HG02870 (cell line): ENCODE results near the gene OR8B2.
A peak's percentile ranks its signal among the peaks of the same experiment; 100 is the strongest.
"Not testable (repeated sequence)": the region's sequence is repeated elsewhere in the genome, so short reads cannot be mapped to it uniquely, and the experiment has no call there.

Source experiments
- ATAC-seq: cut with Tn5 transposase; IDR thresholded peaks from one replicate; pipeline ENCODE4 v1.9.1; 2021; ENCODE audit warnings: mild to moderate bottlenecking, moderate library complexity; ENCODE audit not compliant: unreplicated experiment

The OR8B2 gene, protein sequence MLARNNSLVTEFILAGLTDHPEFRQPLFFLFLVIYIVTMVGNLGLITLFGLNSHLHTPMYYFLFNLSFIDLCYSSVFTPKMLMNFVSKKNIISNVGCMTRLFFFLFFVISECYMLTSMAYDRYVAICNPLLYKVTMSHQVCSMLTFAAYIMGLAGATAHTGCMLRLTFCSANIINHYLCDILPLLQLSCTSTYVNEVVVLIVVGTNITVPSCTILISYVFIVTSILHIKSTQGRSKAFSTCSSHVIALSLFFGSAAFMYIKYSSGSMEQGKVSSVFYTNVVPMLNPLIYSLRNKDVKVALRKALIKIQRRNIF

DNA sequence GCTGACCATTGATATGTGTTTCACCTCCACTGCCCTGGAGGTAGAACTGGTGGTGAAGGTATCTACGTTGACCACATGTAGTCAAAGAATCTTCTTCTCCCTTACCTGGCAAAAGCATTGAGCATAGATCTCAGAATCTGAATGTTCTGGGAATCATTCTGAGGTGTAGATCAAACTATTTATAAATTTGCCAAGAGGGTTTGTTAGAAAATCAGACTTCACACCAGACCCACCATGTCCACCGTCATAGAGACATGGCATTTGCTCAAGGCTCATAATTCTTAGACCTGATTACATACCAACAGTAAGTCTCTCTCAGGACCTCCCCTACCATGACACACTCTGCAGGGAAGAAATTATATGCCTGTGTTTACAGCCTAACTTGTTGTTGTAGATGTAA lies at the start of gene OR8B2:
OR8B2 (minus strand) TSS at position 101 of the 400 bp plus-strand sequence. CDS start 1,156 bp downstream, outside the sequence.
- ATAC-seq = no peak

DNA sequence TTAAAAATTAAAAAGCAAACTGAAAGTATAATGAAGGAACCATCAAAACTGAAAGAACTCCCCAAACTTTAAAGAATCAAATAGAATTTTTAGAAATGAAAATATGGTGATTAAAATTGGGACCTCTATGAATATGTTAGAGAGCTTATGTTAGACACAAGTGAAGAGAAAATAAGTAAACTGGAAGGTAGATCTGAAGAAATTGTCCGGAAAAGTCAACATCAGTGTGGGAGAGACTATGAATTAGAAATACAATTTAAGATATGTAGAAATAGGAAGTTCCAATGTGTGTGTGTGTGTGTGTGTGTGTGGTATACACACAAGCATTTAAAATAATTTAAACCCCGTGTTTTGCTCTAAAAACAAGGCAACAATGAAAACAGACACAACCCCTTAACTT lies 45.3 kb upstream of the OR8B2 start:
- ATAC-seq = no peak

DNA sequence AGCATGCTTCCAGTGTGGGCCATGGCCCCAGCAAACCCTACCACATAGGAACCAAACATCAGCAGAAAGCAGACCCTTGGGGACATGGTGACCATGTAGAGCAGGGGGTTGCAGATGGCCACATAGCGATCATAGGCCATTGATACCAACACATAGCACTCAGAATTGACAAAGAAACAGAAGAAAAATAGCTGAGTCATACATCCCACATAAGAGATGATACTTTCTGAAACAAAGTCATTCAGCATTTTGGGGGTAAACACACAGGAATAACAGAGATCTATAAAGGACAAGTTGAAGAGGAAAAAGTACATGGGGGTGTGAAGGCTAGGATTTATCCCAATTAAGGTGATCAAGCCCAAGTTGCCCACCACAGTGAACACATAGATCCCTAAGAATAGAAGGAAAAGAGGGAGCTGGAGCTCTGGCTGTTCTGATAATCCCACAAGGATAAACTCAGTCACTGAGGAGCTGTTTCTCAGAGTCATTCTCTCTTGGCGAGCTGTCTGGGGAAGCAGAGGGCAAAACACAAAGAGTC lies 40.2 kb upstream of the OR8B2 start, which contains the start of gene OR8B4:
OR8B4 (minus strand) TSS at position 488 of the 538 bp plus-strand sequence; CDS start at position 488, 0 bp downstream.
- ATAC-seq = no peak

DNA sequence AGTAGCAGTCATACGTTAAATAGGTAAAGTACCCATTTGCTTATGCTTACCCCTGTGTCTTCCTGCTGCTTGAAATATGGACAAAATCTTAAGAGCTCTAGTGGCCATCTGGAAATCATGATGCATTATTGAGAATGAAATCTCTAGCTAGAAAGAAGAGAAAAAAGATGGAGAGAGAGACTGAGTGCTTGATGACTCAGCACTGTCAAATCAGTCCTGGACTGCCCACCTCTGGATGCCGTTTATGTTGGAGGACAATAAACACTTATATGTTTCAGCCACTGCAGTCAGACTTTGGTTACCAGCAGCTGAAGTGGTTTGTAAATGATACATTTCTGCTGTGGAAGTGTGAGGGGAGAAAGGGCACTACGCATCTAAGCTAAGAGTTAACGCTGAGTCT lies 36.7 kb upstream of the OR8B2 start:
- ATAC-seq = no peak

DNA sequence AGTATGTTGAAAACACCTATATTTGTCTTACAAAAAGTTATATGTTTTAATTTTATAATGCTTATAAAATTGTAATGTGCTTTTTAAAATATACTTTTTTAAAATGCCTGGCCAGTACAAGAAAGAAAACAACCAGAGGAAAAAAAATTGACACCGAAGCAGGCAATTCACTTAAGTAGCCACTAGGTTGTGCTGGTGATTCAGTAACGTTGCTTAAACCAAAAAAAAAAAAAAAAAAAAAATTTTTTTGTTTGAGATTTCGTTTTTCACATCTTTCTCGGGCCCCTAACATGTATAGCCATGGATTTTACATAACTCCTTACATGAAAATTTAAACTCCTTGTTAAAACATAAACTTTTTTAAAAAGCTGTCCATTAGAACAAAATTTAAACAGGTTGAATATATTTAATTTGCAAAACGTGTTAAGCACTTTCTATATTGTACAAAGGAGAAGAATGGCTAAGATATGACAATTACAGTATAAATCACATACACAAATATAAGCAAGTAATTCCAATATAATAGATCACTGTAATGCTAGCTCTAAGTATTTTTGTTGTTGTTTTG lies 31.1 kb upstream of the OR8B2 start:
- ATAC-seq = no peak

DNA sequence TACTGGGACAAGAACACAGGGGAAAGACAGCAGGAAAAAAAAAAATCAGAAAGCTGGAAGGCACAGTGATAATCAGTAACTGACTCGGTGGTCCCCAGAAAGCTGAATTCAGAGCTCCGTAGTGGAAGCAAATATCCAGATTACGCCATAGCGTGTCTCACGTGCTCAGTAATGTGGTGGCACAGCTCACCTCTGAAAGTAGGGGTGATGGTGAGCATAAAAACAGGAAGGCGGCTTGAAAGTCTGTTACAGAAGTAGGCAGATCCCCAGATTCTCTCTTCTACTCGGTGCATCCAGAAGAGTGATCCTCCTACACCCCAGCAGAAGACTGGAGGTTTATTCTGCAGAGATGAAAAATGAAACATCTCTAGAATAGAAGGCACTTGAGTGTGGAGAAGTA lies 25.6 kb upstream of the OR8B2 start:
- ATAC-seq = no peak

DNA sequence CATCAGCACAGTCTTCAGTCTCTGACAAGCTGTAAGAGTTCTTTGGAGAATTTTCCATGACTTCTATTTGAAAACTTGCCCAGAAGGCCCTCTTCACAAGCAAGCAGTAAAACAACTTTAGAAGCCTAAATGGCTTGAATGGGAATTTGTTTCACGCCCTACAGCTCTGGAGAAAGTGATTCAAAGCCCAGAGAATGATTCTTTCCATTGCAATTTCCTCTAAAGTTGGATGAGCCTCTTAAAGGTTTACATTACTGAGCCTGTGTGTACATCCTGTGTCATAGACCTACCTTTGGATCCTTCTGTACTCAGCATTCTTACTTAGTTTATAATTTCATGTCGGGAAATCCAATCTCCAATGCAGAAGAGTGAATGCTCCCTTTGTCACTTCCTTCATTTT lies 21.3 kb upstream of the OR8B2 start:
- ATAC-seq = no peak

DNA sequence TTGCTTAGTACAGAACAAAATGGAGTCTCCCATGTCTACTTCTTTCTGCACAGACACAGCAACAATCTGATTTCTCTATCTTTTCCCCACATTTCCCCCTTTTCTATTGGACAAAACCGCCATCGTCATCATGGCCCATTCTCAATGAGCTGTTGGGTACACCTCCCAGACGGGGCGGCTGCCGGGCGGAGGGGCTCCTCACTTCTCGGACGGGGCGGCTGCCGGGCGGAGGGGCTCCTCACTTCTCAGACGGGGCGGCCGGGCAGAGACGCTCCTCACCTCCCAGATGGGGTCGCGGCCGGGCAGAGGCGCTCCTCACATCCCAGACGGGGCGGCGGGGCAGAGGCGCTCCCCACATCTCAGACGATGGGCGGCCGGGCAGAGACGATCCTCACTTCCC lies 18.9 kb upstream of the OR8B2 start:
- ATAC-seq = not testable (repeated sequence)

DNA sequence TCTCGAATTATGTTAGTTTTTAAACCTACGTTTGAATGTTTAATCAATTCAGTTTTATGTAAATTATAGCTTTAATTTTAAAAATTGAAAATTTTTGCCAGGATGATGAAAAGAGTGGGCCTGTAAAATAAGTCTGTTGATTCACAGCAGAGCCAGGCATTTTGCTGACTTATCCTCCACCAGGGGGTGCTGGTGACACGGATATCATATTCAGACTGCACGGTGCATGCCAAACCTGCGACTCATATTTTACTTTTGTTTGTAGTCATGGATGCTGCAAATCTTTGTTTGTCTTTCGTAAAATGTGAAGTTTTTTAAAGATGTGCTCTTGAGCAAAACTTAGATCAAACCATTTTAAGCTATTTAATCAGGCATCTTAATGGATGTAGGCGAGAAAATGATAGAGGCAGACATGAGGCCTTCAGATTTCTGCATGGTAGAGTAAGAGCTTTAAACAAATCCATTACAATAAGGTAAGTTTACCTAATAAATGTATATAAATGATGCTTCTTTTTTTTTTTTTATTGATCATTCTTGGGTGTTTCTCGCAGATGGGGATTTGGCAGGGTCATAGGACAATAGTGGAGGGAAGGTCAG lies 18.1 kb upstream of the OR8B2 start:
- ATAC-seq = peak; percentile 89

DNA sequence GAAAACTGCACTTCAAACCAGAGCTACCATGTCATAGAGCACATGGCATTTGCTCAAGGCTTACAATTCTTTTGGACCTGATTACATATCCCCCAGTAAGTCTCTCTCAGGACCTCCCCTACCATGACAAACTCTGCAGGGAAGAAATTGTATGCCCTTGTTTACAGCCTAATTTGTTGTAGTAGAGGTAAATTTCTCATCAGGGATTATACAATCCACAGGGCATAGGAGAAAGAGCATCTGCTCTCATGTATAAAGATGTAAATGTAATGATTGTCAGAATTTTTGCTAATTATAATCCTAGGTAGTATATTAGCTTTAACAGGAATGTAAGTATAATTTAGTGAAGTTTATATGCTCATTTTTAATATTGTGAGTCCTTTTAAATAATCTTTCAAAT lies 14.6 kb upstream of the OR8B2 start, which contains the start of gene OR8B3:
OR8B3 (minus strand) TSS at position 101 of the 400 bp plus-strand sequence. CDS start 1,673 bp downstream, outside the sequence.
- no peak for ATAC-seq

DNA sequence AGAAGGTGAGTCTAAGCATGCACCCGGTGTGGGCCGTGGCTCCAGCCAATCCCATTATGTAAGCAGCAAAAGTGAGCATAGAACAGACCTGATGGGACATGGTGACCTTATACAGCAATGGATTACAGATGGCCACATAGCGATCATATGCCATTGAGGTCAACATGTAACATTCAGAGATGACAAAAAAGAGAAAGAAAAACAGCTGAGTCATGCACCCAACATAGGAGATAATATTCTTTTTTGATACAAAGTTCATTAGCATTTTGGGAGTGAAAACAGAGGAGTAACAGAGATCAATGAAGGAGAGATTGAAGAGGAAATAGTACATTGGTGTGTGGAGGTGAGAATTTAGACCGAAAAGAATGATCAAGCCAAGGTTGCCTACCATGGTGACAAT lies 12.5 kb upstream of the OR8B2 start:
- not testable (repeated sequence) for ATAC-seq

DNA sequence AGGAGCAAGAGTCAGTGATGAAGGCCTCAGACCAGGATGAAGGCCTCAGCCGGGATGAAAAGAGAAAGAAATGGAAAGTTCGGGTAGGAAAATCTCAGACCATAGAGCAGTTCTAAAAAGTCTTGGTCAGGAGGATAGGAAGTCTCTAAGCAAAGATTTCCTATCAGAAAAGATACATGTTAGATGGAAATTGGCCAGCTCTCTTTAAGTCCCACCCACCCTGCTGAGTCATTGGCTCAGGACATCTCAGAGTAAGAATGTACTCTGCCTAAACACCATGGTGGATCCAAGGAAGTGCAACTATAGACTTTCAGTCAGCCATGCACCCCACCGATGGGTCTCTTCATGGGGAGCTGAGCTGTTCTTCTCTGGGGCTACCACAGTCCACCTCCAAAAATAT lies 10.1 kb upstream of the OR8B2 start:
- ATAC-seq = no peak

DNA sequence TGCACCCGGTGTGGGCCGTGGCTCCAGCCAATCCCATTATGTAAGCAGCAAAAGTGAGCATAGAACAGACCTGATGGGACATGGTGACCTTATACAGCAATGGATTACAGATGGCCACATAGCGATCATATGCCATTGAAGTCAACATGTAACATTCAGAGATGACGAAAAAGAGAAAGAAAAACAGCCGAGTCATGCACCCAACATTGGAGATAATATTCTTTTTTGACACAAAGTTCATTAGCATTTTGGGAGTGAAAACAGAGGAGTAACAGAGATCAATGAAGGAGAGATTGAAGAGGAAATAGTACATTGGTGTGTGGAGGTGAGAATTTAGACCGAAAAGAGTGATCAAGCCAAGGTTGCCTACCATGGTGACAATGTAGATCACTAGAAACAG lies 1.4 kb downstream of the OR8B2 start:
- ATAC-seq = not testable (repeated sequence)

DNA sequence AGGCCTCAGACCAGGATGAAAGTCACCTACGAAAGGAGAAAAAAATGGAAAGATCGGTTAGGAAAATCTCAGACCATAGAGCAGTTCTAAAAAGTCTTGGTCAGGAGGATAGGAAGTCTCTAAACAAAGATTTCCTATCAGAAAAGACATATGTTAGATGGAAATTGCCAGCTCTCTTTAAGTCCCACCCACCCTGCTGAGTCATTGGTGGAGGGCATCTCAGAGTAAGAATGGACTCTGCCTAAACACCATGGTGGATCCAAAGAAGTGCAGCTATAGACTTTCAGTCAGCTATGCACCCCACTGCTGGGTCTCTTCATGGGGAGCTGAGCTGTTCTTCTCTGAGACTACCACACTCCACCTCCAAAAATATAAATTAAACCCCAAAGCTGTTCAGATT lies 3.7 kb downstream of the OR8B2 start:
- ATAC-seq = no peak

DNA sequence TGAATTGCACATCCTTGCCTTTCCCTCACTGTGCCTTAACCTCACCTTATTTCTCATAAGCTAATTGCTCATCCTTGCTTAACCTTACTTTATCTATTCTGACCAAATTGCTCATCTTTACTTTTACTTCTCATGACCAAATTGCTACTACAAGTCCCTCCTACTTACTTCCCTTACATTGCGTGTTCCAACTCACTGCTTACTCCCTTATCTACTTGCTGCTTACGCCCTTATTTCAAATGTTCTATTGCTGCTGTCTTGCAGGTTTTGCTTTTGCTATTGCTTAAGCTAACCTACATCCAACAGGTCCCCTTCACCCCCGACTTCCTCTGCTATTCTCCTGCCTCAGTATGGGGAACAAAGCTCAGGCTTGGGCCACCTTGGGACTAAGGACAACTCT lies 8.0 kb downstream of the OR8B2 start:
- no peak for ATAC-seq

DNA sequence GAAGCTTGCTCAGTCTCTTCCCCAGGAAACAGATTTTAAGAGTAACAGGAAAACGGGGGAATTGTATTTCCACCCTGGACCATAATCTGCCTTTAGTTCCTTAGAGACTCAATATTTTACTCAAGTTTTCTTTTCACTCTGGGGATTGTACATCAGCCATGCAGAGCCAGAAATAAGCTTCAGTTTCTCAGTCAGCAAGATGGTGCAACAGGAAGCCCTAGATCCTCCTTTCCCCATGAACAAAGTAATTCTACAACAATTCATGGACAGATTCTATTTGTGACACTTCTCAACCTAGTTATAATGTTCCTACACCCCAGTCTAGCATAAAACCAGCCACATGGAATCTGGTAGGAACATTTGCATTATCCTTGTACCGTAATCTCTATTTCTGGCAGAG lies 24.7 kb downstream of the OR8B2 start:
- no peak for ATAC-seq

DNA sequence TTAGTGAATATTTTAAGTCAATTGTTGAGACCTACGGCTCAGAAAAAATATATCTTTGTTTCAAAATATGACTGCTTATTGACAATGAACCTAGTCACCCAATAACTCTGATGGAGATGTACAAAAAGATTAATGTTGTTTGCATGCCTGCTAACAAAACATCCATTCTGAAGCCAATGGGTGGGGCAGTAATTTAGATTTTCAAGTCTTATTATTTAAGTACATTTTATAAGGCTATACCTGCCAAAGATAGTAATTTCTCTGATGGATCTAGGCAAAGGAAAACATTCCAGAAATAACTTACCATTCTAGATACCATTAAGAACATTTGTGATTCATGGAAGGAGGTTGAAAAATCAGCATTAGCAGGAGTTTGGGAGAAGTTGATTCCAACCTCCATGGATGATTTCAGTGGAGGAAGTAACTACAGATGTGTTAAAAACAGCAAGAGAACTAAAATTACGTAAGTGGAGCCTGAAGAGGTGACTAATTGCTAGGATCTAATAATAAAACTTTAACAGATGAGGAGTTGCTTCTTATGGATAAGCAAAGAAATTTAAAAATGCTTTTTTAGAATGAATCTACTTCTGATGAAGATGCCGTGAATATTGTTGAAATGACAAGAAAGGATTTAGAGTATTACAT lies 37.9 kb downstream of the OR8B2 start:
- ATAC-seq = no peak

DNA sequence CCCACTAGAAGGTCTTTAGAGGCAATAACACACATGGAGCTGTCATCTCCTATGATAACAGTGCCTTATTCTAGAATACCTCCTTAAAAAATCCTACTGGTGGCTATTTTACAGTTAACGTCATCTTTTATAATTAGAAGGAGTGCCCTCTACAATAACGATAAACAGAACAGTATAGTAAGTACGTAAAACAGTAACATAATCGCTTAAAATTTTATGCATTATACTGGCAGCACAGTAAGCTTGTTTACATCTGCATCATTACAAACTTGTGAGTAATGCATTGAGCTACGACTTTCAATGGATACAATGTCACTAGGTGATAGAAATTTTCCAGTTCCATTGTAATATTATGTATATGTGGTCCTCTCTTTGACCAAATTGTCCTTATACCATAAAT lies 40.0 kb downstream of the OR8B2 start:
- no peak for ATAC-seq

DNA sequence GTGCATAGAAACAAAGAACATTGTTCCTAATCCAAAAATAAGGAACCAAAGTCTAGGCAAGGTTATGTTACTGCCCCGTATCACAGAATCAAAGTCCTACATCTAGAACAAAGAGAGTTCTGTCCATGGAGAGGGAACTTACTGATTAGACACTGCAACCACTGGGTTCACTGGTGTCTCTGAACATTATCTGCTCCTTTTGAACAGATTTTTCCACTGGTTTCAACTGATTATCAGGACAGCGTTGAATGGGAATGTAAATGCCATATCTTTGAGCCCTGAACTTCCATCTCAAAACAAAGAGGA lies 44.2 kb downstream of the OR8B2 start:
- no peak for ATAC-seq

DNA sequence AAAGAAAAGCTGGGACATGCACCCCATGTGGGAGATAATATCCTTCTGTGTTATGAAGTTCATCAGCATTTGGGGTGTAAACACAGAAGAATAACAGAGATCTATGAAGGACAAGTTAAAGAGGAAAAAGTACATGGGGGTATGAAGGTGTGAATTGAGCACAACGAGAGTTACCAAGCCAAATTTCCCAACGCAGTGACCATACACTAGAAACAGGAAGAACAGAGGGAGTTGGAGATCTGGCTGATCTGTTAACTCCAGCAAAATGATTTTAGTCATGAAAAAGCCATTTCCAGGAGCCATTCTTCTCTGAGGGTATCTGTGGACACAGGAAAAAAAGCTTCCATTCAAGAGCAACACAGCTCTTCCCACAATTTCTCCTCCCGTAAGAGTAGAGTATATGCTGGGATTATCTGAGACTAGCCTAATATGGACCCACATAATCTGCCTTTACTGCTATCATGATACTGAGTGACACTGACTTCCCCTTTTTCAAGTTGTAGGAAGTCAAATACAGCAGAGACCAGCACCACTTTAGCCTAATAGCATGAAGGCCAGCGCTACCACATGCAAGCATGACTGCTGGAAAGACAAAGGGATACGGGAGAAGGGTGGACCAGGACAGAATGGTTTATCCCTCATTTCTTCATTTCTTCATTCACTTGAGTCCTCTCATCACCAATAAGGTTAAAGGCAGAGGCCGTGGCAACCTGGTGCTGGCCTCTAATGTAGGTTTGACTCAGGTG lies 44.7 kb downstream of the OR8B2 start:
- no peak for ATAC-seq
